HG02973 (cell line): ENCODE results near the gene THOP1.
"Not testable (repeated sequence)": the region's sequence is repeated elsewhere in the genome, so short reads cannot be mapped to it uniquely, and the experiment has no call there.

ENCODE experiments used
- ATAC-seq: cut with Tn5 transposase; IDR thresholded peaks from one replicate; pipeline ENCODE4 v1.9.1; 2021; ENCODE audit warnings: moderate library complexity; ENCODE audit not compliant: unreplicated experiment

The THOP1 gene

DNA sequence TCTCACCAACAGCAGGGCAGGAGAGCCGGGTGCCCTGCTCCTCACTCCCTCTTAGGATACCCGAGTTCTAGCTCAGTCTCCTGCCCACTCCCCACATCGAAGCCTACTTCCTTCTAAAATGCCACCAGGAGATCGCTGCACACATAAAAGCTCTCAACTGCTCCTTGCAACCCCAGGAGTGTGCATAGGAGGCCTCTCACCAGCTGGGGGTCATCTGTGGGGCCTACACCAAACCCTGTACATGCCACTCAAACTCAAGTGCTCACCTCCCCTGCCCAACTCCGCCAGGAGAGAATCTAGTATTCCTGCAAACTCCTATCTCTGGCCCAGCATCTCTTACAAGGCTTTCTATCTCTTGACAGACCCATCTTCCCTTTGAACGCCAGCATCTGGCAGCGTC is 5.0 kb upstream of the THOP1 start:
- no peak for ATAC-seq

DNA sequence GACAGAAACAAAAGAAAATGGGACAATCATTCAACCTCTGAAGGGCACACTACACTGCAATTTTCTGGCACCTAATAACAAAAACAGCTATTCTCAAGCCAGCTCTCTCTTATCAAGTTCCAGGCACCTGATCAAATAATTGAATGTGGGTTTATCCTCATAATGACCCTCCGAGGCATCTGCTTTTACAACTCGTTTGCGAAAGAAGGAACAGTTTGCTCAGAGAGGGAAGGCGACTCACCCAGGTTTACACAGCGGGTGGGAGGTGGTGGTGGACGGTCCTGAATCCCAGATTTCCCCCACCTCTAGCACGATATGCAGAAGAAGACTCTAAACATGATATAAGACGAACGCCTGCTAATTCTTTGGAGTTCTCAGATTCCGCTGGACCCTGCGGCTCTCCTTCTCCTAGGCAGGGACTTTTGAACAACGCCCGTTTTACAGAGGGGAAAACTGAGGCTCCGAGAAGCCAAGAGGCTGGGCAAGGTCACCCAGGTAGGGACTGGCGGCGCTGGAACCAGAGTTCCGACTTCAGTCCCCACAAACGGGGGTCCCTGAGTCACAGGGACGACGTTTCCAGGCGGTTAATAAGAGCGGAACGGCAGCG is 2.9 kb upstream of the THOP1 start:
- ATAC-seq: no peak

DNA sequence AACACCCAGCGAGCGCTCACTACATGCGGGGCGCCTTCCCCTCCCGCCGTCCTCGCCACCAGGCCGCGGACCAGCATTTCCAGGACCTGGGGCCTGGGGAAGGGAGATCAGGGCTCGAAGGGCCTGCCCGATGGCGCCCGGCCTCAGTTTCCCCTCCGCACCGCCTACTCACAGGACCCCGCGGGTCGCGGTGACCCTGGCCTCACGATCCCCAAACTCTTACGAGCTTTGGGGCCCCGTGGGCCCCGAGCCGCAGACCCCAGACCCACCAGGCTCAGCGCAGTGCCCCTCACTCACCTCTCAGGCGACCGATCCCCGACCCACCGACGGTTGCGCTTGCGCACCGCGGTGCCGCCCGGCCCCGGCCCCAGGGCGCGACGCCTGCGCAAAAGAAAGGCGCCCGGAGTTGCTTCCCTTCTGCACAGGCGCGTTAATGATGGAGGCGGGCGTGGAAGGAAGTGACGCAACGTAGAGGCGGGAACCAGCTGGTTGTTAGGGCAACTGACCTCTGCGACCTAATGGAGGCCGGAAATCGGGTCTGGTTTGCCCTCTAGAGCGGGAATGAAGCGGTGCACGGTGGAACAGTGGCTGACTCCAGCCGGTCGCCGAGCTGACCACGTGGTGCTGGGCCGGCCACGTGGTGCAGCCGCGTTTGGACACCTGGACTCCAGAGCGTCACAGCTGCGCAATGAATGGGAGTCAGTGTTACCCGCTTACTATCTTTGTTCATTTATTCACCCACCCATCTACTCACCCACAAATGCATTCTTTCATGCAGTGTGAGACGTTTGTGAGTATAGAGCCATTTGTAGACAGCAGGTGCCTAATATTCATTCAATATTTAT is 2.1 kb upstream of the THOP1 start, which contains the start of gene SGTA:
TSS of gene SGTA (minus strand) at position 338 of the 845 bp plus-strand sequence. CDS start 14,205 bp downstream, outside the sequence.
- ATAC-seq: peak; percentile 71

DNA sequence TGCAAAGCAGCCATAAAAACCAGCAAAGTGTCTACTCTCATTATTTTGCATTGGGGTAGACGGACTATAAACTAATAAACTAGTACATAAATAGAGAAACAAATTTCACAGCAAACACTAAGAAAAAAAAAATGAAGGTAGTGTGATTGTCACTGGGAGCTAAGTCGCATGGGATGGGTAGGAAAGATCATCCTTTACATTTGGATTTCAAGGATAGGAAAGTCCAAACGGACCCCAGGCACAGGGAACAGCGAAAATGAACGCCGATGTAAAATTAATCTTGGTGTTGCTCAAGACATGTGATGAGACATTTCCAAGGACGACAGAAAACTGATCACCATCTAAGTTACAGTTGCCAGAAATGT is 1.5 kb upstream of the THOP1 start:
- no peak for ATAC-seq

DNA sequence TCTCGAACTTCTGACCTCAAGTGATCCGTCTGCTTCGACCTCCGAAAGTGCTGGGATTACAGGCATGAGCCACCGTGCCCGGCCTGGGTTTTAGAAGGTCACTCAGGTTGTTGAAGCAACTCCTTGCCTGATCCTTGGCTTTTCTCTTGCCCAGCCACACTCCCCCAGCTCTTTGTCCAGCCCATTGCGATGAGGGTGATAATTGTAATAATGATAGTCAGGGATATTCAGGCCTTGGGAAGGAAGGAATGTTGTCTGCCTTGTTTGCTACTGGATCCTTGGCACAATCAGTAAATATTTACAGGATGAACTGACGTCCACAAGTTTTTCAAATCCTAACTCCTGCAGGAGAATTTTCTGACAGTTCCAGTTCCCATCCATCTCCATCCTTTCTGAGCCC is 1.8 kb downstream of the THOP1 start:
- ATAC-seq: no peak

DNA sequence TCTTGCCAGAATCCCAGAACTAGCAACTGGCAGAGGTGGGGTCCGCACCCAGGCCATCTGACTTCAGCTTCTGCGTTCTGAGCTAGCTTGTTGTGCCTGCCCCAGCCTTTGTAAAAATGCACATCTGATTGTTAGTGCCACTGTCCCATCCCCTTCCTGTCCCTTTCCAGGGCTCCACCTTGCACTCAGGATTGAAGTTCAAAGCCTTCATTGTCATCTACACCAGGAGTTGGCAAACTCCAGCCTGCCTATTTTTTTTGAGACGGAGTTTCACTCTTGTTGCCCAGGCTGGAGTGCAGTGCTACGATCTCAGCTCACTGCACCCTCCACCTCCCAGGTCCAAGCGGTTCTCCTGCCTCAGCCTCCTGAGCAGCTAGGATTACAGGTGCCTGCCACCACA is 2.9 kb downstream of the THOP1 start:
- ATAC-seq: no peak

DNA sequence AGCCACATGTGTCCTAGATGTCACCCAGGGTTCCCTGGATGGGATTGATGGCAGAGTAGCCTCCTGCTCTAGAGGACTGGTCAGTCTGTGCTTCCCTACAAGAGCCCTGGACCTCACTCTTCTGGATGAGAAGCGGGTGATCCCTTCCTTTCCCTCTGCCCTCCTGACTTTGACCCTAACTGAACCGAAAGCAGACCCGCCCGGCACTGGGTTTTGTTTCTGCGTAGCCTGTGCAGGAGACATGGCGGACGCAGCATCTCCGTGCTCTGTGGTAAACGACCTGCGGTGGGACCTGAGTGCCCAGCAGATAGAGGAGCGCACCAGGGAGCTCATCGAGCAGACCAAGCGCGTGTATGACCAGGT is 4.9 kb downstream of the THOP1 start:
- no peak for ATAC-seq

DNA sequence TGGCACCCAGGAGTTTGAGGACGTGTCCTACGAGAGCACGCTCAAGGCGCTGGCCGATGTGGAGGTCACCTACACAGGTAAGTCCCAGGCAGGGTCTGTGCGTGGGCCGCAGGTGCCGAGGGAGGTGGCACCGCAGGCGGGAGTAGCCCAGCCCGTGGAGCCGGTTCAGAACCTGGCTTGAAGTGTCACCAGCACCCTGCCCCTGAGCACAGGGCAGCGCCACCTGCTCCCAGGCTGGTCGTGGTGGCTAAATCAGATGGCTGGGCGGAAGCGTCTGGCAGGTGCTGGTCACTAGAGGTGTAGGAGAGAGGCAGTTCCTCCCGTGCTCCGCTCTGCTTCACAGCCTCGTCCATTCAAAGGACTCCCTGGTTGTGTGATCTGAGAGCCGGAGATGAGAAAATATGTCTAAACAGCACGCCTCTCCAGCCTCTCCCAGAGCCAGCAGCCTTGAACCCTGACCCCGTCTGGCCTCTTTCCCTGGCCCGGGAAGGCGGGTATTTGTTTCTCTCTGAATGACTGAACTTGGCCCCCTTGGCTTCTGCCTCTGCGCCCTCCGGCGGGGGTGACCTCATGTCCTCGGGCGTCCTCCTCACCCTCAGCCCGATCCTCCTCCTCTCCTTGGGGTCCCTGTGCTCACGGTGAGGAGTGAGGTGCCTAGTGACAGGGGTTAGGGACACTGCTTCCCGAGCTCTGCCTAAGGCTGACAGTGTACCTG is 5.4 kb downstream of the THOP1 start:
- no peak for ATAC-seq

DNA sequence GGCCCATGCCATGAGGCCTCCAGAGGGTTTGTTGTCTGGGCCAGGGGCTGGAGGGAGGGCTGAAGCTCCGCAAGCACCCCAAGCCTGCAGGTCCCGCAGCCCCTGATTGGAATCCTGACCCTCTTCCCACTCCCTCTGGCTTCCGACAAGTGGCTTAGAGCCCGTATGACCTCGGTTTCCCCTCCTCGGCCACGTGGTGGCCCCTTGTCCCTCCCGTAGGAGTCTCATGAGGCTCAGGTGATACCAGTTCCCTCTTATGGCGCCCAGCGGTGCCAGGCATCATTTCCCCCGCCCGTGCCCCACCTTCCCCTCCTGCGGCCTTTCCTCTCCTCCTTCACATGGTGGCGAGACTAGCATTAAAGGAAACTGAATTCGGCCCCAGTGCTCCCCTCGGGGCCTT is 6.1 kb downstream of the THOP1 start:
- ATAC-seq: no peak

DNA sequence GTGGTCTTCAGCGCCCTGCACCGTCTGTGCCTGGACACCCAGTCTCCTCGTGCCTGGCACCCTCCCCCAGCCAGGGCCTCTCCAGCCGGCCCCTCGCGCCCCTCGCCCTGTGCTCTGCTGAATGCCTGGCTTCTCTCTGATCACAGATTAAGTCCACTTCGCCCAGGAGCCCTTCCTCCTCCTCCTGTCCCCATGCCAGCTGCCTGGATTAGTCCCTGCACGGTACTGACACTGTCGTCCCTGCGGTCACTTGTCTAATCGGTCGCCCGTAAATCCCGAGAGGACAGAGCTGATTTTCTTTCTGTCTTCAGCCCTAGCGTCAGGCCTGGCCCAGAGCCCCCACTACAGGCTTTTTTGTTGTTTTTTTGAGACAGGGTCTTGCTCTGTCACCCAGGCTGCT is 6.6 kb downstream of the THOP1 start:
- ATAC-seq: no peak

DNA sequence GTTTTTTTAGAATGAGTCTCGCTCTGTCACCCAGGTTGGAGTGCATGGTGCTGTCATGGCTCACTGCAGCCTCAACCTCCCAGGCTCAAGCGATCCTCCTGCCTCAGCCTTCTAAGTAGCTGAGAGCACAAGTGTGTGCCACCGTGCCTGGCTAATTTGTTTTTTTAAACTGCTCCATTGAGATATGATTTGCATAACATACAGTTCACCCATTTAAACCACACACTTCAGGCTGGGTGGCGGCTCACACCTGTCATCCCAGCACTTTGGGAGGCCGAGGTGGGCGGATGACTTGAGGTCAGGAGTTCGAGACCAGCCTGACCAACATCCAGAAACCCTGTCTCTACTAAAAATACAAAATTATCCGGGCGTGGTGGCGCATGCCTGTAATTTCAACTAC is 7.4 kb downstream of the THOP1 start:
- not testable (repeated sequence) for ATAC-seq

DNA sequence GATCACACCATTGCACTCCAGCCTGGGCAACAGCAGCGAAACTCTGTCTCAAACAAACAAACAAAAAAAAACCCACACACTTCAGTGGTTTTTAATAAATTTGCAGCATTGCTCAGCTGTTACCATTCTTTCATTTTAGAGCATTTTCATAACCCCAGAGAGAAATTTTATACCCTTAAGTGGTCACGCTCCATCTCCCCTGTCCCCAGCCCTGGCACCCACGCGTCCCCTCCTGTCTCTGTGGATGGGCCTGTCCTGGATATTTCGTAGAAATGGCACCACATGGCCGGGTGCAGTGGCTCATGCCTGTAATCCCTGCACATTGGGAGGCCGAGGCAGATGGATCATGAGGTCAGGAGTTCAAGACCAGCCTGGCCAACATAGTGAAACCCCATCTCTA is 7.8 kb downstream of the THOP1 start:
- ATAC-seq: no peak

DNA sequence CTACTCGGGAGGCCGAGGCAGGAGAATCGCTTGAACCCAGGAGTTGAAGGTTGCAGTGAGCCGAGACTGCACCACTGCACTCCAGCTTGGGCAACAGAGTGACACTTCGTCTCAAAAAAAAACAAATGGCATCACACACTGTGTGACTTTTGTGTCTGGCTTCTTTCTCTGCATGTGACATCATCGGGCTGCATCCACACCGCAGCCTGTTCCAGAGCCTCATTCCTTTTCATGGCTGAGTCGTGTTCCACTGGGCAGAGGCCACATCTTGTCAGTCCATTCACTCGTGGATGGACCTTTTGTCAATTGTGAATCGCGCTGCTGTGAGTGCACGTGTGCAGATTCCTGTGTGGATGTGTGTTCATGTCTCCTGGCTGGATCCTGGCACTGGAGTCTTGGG is 8.3 kb downstream of the THOP1 start:
- no peak for ATAC-seq

DNA sequence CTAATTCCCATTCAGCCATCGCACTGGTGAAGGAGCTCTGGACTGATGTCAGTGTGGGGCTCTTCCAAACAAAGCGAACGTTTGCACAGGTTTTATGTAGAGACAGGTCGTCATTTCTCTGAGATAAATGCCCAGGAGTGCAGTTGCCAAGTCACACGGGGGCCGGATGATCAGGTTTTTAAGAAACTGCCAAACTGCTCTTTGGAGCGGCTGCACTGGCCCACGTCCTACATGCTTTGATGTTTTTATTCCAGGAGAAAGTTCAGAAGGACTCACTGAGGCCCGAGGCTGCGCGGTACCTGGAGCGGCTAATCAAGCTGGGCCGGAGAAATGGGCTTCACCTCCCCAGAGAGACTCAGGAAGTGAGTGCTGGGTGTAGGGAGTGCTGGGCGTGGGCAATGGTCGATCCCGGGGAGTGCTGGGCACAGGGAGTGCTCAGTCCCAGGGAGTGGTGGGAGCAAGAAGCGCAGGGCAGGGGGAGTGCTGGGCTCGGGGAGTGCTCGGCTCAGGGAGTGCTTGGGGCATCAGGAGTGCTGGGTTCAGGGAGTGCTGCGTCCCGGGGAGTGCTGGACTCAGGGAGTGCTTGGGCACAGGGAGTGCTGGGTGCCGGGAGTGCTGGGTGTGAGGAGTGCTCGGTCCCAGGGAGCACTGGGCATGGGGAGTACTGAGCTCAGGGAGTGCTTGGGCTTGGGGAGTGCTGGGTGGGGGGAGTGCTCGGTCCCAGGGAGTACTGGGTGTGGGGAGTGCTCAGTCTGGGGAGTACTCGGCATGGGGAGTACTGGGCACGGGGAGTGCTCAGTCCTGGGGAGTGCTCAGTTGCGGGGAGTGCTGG is 10.7 kb downstream of the THOP1 start:
- ATAC-seq: no peak

DNA sequence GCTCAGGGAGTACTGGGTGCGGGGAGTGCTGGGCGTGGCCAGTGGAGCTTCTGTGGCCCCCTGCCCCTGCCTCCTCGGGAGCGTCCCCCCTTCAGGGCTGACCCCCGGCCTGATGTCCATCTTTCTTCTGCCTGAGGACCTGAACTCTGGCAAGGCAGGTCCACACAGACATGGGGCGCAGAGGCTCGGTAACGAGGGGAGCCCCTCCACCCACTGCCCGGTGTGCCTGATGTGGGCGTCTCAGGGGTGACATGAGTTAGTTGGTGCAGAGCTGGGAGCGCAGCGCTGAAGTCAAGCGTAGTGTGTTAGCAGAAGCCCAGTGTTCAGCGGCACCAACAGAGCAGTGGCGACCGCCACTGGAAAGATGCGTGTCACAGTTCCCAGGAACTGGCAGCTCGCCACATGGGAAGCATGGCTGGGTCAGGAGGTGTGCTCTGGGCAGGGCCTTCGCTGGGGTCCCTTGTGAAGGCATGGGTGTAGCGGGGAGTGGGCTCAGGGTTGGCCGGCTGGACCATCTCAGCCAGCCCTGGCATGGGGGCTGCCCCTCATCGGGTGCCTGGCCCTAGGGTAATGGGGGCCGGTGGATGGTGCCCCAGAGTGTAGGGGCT is 11.5 kb downstream of the THOP1 start:
- no peak for ATAC-seq

DNA sequence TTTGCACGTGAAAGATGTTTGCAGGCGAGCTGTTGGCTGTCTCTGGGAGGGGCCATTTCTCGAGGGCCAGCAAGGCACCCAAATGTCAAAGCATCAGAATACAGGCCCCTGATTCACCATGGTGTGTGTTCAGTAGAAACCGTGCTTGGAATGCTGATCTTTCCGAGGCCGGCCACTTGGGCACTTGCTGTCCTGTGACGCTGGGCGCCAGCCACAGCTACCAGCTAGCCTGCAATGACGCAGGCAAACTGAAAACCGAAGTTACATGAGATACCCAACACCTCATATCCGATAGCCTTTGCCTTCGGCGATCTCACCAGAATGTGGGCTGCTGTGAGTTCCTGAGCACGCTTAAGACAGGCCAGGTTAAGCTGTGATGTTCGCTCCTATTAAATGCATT is 12.0 kb downstream of the THOP1 start:
- no peak for ATAC-seq

DNA sequence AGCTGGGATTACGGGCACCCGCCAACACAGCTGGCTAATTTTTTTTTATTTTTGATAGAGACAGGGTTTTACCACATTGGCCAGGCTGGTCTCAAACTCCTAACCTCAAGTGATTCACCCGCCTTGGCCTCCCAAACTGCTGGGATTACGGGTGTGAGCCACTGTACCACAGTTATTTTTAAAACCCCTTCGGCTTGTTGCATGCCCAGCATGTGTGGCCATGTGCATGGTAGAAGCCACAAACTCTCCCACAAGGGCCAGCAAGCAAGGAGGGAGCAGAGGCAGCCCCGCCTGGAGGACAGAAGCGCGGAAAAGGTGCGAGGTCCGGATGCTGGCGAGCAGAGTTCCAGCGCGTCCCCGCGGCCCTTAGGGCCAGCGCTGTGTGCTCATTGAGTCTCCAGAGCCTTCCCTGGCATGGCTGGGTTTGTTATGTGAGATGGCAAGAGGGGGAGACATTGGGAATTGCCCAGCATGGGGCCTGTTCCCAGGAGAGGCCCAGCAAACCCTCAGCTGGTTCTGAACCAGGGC is 12.9 kb downstream of the THOP1 start:
- no peak for ATAC-seq

DNA sequence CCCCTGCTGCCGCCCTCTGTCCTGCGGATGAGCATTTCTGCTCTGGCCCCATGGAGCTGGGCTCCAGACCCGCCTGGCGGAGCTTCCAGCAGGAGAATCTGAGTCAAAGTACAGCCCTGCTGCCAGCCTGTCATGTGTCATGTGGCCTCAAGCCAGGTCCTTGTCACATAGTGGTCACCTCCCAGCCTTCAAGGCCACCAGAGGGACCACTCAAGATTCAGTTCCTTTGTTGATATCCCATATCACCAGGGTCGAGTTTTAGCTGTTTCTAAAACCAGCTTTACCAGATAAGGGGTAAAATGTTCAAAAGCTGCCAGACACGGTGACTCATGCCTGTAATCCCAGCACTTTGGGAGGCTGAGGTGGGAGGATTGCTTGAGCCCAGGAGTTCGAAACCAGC is 13.4 kb downstream of the THOP1 start:
- ATAC-seq: no peak

DNA sequence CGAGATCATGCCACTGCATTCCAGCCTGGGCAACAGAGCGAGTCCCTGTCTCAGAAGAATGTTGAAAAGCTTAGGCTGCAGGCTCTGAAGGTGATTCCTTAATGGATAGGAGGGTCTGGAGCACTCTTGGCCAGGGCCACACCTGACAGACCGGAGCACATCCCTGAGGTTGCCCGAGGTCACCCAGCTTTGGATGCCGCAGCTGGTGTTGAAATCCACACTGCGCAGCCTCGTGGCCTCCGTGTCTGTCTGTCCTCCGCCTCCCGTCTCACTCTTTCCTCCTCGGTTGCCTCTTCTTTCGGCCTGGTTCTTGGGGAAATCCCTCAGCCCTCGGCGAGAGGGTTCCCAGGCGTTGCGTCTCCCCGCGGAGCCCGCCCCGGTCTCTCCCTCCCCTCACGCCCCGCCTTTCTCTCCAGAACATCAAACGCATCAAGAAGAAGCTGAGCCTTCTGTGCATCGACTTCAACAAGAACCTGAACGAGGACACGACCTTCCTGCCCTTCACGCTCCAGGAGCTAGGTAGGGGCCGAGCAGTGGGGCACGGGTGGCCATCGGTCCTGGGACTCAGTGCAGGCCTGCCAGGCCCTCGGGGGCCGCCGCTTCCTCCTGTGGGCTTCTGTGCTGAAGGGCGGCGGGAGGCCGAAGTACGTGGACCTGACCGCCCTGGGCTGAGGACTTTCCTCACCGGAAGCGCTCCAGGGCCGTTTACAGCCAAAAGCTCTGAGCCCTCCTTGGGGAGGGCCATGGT is 14.1 kb downstream of the THOP1 start:
- ATAC-seq: no peak

DNA sequence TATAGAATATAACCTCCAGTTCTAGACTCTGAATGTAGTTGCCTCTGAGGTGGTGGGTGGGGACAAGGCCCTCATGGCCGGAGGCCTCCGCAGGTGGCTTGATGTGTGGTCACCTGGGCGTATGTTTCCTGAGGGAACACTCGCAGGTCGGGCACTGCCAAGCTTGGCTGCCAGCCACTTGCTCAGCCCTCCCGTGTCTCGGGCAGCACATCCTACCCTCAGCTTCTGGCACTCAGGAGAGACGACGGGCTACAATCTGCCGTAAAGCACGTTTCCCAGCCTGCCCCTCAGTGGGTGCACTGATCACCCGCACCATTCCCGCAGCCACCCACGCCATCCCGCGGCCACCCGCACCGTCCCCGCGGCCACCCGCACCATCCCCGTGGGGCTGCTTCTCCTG is 15.2 kb downstream of the THOP1 start:
- ATAC-seq: no peak
